Suprapubic skin (tissue), 3 donors: Measurements from ENCODE around the gene DNAJC1.

Source experiments
- POLR2A ChIP-seq, 2 donors: fragments of 450-650 bp; IDR thresholded peaks; one replicate each; pipeline ENCODE4 v1.6.1; 2017; ENCODE audit warnings: antibody characterized with exemption in 2 of 2, mild to moderate bottlenecking in 2 of 2, moderate library complexity in 2 of 2
- TF ChIP-seq, protein P1 (sequence below), 2 donors: fragments of 200-600 bp in 1 of 2; fragments of 450-650 bp in 1 of 2; sonication (generic) in 1 of 2; IDR thresholded peaks; one replicate each; pipeline ENCODE4 v1.5.1; 2016 to 2019; ENCODE audit warnings: antibody characterized with exemption in 2 of 2, mild to moderate bottlenecking in 1 of 2, moderate library complexity in 1 of 2

DNA sequence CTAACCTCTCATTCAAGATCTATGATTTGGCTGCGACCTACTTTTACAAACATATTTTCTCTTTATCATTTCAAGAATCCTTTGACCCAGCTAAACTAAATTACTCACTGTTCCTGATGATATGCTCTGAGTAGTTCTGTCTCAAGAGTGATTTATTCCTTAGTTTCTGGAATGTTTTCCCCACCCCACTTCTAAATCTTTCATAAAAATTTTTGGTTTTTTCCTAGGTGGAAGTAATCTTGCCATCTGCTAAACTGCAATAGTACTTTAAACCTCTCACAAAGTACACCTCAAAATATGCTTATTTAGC is 170.8 kb downstream of the DNAJC1 start:
- no peak for TF ChIP-seq POLR2A (IDR thresholded peaks at IDR 0.05)
- TF ChIP-seq, protein P1, sequence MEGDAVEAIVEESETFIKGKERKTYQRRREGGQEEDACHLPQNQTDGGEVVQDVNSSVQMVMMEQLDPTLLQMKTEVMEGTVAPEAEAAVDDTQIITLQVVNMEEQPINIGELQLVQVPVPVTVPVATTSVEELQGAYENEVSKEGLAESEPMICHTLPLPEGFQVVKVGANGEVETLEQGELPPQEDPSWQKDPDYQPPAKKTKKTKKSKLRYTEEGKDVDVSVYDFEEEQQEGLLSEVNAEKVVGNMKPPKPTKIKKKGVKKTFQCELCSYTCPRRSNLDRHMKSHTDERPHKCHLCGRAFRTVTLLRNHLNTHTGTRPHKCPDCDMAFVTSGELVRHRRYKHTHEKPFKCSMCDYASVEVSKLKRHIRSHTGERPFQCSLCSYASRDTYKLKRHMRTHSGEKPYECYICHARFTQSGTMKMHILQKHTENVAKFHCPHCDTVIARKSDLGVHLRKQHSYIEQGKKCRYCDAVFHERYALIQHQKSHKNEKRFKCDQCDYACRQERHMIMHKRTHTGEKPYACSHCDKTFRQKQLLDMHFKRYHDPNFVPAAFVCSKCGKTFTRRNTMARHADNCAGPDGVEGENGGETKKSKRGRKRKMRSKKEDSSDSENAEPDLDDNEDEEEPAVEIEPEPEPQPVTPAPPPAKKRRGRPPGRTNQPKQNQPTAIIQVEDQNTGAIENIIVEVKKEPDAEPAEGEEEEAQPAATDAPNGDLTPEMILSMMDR (IDR thresholded peaks at IDR 0.05), result no peak
